ENCODE measurements around the gene CDKN2D.

The CDKN2D gene

GRCh38 chr19:10568826-10569651 is at the start of gene CDKN2D:
Gene CDKN2D (minus strand): TSS chr19:10568979. CDS start chr19:10568653, 326 bp downstream.
- TF ChIP-seq JUND (IDR thresholded peaks at IDR 0.05; ENCODE audit: low read depth) = no peak
- in situ Hi-C loops (cut with HindIII; ENCODE audit: low pct_unique_long_range_greater_than_20kb, low sequenced_read_pairs) = no loop called here
- DNase-seq (ENCODE audit: low read depth in 1 of 2, low spot score in 1 of 2) = peak; percentile 80 to 98

- in situ Hi-C loops (cut with HindIII; ENCODE audit: low pct_unique_long_range_greater_than_20kb, low sequenced_read_pairs) = no loop called here
- no peak for TF ChIP-seq JUND (IDR thresholded peaks at IDR 0.05; ENCODE audit: low read depth)
- DNase-seq (ENCODE audit: low read depth in 1 of 2, low spot score in 1 of 2) = peak in 1 of 2 experiments; percentile 88
These were observed 48.8 kb upstream of the CDKN2D start for GRCh38 chr19:10617409-10618121.

- TF ChIP-seq JUND (IDR thresholded peaks at IDR 0.05; ENCODE audit: low read depth) = no peak
- in situ Hi-C loops (cut with HindIII; ENCODE audit: low pct_unique_long_range_greater_than_20kb, low sequenced_read_pairs) = no loop called here
- no peak for DNase-seq (ENCODE audit: low read depth in 1 of 2, low spot score in 1 of 2)
These were observed 46.7 kb upstream of the CDKN2D start for GRCh38 chr19:10615429-10616023.

- DNase-seq (ENCODE audit: low read depth in 1 of 2, low spot score in 1 of 2) = no peak
These were observed 43.8 kb upstream of the CDKN2D start for GRCh38 chr19:10612499-10613119.

DNA sequence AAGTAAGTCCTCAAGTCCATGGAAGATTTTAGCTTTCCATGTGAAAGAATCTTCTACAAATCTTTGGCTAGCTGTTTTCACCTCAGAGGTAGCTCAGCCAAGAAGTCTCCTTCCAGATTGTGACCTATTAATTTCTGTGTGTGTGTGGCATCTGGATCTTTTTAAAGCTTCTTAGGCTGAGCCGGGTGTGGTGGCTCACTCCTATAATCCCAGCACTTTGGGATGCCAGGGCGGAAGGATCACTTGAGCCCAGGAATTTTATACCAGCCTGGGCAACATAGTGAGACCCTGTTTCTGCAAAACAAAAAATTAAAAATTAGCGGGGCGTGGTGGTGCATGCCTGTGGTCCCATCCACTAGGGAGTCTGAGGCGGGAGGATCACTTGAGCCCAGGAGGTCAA is 43.1 kb upstream of the CDKN2D start:
- no peak for TF ChIP-seq JUND (IDR thresholded peaks at IDR 0.05; ENCODE audit: low read depth)
- DNase-seq (ENCODE audit: low read depth in 1 of 2, low spot score in 1 of 2) = no peak
- in situ Hi-C loops (cut with HindIII; ENCODE audit: low pct_unique_long_range_greater_than_20kb, low sequenced_read_pairs) = no loop called here

More at GRCh38 chr19:10612499-10613119, 43.8 kb upstream of the CDKN2D start:
- TF ChIP-seq JUND (IDR thresholded peaks at IDR 0.05; ENCODE audit: low read depth) = no peak
- in situ Hi-C loops (cut with HindIII; ENCODE audit: low pct_unique_long_range_greater_than_20kb, low sequenced_read_pairs) = no loop called here

DNA sequence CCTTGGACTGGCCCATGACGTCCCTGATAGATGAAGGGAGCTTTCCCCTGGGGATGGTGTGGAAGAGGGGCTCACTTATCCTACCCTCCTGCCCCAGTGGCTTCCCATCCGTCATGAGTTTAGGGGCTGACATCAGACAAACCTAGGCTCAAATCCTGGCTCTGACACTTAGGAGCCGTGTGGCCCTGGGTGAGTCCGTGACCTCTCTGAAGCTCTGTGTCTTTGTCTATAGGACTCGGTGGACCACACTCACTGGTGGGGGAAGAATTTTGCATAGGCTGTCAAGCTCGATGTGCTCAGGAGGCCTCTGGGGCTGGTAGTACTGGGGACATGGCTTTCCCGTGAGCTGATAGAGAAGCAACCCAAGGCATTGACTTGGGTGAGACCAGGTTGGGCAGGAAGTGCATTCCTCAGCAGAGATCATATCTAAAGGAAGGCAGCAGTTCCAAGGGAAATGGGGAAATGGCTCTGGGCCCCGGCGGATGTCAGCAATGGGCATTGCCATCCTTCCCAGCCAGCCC is 35.7 kb upstream of the CDKN2D start:
- no peak for TF ChIP-seq JUND (IDR thresholded peaks at IDR 0.05; ENCODE audit: low read depth)
- in situ Hi-C loops (cut with HindIII; ENCODE audit: low pct_unique_long_range_greater_than_20kb, low sequenced_read_pairs) = no loop called here
- DNase-seq (ENCODE audit: low read depth in 1 of 2, low spot score in 1 of 2) = peak; percentile 64 to 85

DNA sequence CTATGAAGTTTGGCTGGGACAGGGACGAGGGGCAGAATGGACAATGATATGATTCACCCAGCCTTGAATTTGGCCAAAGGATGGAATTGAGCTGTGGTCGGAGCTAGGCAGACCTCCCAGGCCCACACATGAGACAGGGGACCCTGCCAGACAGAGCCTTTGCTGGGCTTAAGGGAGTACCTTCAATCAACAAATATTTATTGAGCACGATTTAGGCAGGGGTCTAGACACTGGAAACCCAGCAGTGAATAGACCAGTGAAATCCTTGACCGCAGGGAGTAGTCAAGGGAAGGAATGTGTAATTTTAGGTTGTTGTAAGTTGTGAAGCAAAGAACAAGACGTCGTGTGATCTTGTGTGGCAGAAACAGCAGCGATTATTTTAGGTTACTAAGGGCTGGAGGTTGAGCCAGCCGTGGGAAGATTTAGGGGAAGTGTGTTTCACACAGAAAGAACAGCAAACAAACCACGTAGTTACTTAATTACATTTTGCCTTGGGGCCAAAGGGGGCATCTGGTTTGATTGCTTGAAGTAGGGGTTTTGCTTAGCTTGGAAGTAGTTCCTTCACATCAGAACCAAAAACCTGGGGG is 35.2 kb upstream of the CDKN2D start:
- in situ Hi-C loops (cut with HindIII; ENCODE audit: low pct_unique_long_range_greater_than_20kb, low sequenced_read_pairs) = no loop called here
- no peak for TF ChIP-seq JUND (IDR thresholded peaks at IDR 0.05; ENCODE audit: low read depth)
- DNase-seq (ENCODE audit: low read depth in 1 of 2, low spot score in 1 of 2) = peak in 1 of 2 experiments; percentile 75

GRCh38 chr19:10603084-10603872 is 34.5 kb upstream of the CDKN2D start:
- DNase-seq (ENCODE audit: low read depth in 1 of 2, low spot score in 1 of 2) = peak in 1 of 2 experiments; percentile 75
- TF ChIP-seq JUND (IDR thresholded peaks at IDR 0.05; ENCODE audit: low read depth) = no peak
- in situ Hi-C loops (cut with HindIII; ENCODE audit: low pct_unique_long_range_greater_than_20kb, low sequenced_read_pairs) = no loop called here

DNA sequence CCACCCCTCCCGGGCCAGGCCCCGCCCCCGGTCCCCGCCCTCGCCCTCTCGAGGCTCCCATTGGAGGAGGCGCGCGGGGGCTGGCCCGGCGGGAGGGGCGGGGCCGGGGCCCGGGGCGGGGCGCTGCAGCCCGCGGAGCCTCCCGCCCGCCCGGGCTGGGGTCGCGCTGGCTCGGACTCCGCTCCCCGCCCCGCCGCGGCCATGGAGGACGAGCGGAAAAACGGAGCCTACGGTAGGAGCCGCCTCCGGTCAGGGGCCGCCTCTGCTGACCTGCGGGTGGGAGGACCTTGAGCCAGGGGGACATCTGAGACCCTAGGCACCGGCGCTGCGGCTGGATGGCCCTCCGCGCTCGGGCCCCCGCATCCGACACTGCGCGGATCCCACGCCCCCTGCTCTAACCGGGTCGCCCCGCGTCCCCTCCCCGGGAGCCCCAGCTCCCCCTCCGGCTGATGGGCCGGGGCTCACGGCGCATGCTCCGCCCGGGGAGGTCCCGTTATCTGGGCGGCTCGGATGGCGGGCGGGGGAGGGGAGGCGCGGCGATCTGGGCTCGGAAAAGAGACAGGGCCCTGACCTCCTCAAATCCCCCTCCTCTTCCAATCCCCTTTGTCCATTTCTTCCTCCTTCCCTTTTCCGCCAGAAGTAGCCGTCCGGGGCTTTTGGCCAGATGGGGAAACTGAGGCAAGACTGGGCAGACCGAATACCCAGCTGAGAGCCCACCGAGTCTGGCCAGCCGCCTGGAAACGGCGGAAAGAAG is 33.7 kb upstream of the CDKN2D start:
- TF ChIP-seq JUND (IDR thresholded peaks at IDR 0.05; ENCODE audit: low read depth) = no peak
- in situ Hi-C loops (cut with HindIII; ENCODE audit: low pct_unique_long_range_greater_than_20kb, low sequenced_read_pairs) = no loop called here
- peak; percentile 78 to 82 for DNase-seq (ENCODE audit: low read depth in 1 of 2, low spot score in 1 of 2)

GRCh38 chr19:10601999-10602329 is 33.2 kb upstream of the CDKN2D start:
- DNase-seq (ENCODE audit: low read depth in 1 of 2, low spot score in 1 of 2) = no peak
- in situ Hi-C loops (cut with HindIII; ENCODE audit: low pct_unique_long_range_greater_than_20kb, low sequenced_read_pairs) = no loop called here
- TF ChIP-seq JUND (IDR thresholded peaks at IDR 0.05; ENCODE audit: low read depth) = no peak

- in situ Hi-C loops (cut with HindIII; ENCODE audit: low pct_unique_long_range_greater_than_20kb, low sequenced_read_pairs) = no loop called here
- DNase-seq (ENCODE audit: low read depth in 1 of 2, low spot score in 1 of 2) = no peak
- TF ChIP-seq JUND (IDR thresholded peaks at IDR 0.05; ENCODE audit: low read depth) = no peak
These were observed 31.4 kb upstream of the CDKN2D start for GRCh38 chr19:10600149-10600548.
